Measurements from ENCODE around the gene BAHD1. TPM values are rescaled to one million over a fixed set of nuclear protein-coding genes. Genes with fewer than 3 reads are reported as not detected.

The BAHD1 gene
- polyA plus RNA-seq, 3 donors = 0.67 to 8.9 (median 0.79) TPM

DNA sequence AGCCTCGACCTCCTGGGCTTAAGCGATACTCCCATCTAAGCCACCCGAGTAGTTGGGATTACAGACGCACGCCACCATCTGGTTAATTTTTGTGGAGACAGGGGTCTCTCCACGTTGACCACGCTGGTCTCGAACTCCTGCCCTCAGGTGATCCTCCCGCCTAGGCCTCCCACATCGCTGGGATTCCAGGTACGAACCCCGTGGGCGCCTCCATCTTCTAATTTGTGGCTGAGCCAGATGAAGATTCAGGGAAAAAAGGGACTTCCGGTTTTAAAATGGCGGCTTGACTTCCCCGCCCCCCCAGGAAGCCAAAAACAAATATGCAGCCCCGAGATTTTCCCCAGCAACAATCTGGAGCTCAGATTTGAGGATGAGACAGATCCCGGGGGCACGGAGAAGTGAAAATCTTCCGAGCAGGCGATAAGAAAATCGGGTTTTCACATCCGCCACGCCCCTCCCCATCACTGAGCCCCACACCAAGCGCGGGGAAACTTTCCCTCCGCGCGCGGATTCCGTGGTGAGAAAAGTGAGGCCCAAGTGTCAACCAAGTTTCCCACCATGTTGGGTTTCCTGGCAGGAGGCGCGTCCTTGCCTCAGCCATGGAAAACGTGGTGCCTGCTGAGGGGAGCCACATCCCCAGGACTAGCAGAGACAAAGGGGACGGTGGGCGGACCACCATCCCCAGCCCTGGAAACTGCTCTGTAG is 45.5 kb downstream of the BAHD1 start:
- H3K36me3 ChIP-seq (replicated peaks in 1 of 2; ENCODE audit: control insufficient read depth in 1 of 2, insufficient read depth in 2 of 2, low read length in 2 of 2) = no peaks in the 10 kb centered on the region
- TF ChIP-seq, protein P1, sequence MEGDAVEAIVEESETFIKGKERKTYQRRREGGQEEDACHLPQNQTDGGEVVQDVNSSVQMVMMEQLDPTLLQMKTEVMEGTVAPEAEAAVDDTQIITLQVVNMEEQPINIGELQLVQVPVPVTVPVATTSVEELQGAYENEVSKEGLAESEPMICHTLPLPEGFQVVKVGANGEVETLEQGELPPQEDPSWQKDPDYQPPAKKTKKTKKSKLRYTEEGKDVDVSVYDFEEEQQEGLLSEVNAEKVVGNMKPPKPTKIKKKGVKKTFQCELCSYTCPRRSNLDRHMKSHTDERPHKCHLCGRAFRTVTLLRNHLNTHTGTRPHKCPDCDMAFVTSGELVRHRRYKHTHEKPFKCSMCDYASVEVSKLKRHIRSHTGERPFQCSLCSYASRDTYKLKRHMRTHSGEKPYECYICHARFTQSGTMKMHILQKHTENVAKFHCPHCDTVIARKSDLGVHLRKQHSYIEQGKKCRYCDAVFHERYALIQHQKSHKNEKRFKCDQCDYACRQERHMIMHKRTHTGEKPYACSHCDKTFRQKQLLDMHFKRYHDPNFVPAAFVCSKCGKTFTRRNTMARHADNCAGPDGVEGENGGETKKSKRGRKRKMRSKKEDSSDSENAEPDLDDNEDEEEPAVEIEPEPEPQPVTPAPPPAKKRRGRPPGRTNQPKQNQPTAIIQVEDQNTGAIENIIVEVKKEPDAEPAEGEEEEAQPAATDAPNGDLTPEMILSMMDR (IDR thresholded peaks at IDR 0.05) = no peak
- H3K9me3 ChIP-seq (replicated peaks in 1 of 2; ENCODE audit: control insufficient read depth in 1 of 2, insufficient read depth in 1 of 2, low read length in 2 of 2) = no peaks in the 10 kb centered on the region
- H3K27me3 ChIP-seq (ENCODE audit: control insufficient read depth in 2 of 2, insufficient read depth in 2 of 2, low read length in 2 of 2) = no peaks in the 10 kb centered on the region
- no peak overlapping the region for H3K9ac ChIP-seq (ENCODE audit: insufficient read depth, low read length, poor library complexity, severe bottlenecking)
- H3K79me2 ChIP-seq (ENCODE audit: insufficient read depth, low read length) = no peaks in the 10 kb centered on the region
- Mint-ChIP-seq H3K9me3 (peaks cover 0 to 9% (median 5%) of the 10 kb centered on the region in 7 donors), H3K4me1 (no peaks in the 10 kb centered on the region), H3K36me3 (no peaks in the 10 kb centered on the region), H3K27ac (peak overlapping the region in 3 of 7 donors; percentile 54 to 63 (median 61)), H3K4me3 (peak overlapping the region in 1 of 2 donors; percentile 65), H3K27me3 (ENCODE audit: low read depth in 3 of 3) (peaks cover 0 to 6% (median 1%) of the 10 kb centered on the region in 3 donors)
- intact Hi-C loops (cut with micrococcal nuclease) = no loop called here
- H3K4me1 ChIP-seq (ENCODE audit: control insufficient read depth in 1 of 2, insufficient read depth in 2 of 2, low read length in 2 of 2) = no peaks in the 10 kb centered on the region
- peak overlapping the region in 1 of 3 experiments; percentile 15 for H3K4me3 ChIP-seq (replicated peaks in 1 of 3; ENCODE audit: low read depth in 2 of 3, low read length in 3 of 3)
- H2AFZ ChIP-seq (ENCODE audit: insufficient read depth, low read depth, low read length, poor library complexity, severe bottlenecking) = no peak overlapping the region
- no peak overlapping the region for H3K27ac ChIP-seq (ENCODE audit: low read depth in 1 of 2, low read length in 2 of 2)
- H4K20me1 ChIP-seq (ENCODE audit: insufficient read depth, low read length) = no peaks in the 10 kb centered on the region
- H3K4me2 ChIP-seq (replicated peaks; ENCODE audit: extremely low read depth, low read length, poor library complexity, severe bottlenecking) = no peak overlapping the region
- 88% methylated on average over 29 of the region's 36 CpGs for WGBS (ENCODE audit: insufficient coverage)
- DNase-seq = no peak

DNA sequence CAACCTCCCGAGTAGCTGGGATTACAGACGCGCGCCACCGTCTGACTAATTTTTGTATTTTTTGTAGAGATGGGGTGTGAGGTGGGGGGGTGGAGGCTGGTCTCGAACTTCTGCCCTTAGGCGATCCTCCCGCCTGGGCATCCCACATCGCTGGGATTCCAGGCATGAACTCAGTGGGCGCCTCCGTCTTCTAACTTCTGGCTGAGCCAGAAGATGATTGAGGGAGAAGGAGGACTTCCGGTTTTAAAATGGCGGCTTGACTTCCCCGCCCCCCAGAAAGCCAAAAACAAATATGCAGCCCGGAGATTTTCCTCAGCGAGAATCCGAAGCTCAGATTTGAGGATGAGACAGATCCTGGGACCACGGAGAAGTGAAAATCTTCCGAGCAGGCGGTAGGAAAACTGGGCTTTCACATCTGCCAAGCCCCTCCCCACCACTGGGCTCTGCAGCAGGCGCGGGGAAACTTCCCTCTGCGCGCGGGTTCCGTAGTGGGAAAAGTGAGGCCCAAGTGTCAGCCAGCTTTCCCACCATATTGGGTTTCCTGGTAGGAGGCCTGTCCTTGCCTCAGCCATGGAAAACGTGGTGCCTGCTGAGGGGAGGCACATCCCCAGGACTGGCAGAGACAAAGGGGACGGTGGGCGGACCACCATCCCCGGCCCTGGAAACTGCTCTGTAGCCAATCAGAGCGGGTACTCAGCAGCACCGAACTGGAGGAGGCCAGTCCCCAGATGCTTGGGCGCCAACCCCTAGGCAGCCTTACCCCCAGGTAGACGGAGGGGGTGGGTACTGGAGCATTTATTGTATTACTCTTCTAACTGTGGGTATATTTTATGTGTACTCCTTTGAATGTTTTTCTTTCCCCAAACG is 47.3 kb downstream of the BAHD1 start:
- no peak overlapping the region for H3K4me3 Mint-ChIP-seq
- Histone ChIP-seq H3K4me3 (replicated peaks in 1 of 3; ENCODE audit: low read depth in 2 of 3, low read length in 3 of 3) (no peak overlapping the region), H3K4me2 (replicated peaks; ENCODE audit: extremely low read depth, low read length, poor library complexity, severe bottlenecking) (no peak overlapping the region), H3K9ac (ENCODE audit: insufficient read depth, low read length, poor library complexity, severe bottlenecking) (no peak overlapping the region), H3K36me3 (replicated peaks in 1 of 2; ENCODE audit: control insufficient read depth in 1 of 2, insufficient read depth in 2 of 2, low read length in 2 of 2) (no peaks in the 10 kb centered on the region), H3K27ac (ENCODE audit: low read depth in 1 of 2, low read length in 2 of 2) (no peak overlapping the region), H3K27me3 (ENCODE audit: control insufficient read depth in 2 of 2, insufficient read depth in 2 of 2, low read length in 2 of 2) (no peaks in the 10 kb centered on the region), H2AFZ (ENCODE audit: insufficient read depth, low read depth, low read length, poor library complexity, severe bottlenecking) (no peak overlapping the region), H3K9me3 (replicated peaks in 1 of 2; ENCODE audit: control insufficient read depth in 1 of 2, insufficient read depth in 1 of 2, low read length in 2 of 2) (no peaks in the 10 kb centered on the region), H3K79me2 (ENCODE audit: insufficient read depth, low read length) (no peaks in the 10 kb centered on the region), H3K4me1 (ENCODE audit: control insufficient read depth in 1 of 2, insufficient read depth in 2 of 2, low read length in 2 of 2) (peaks cover 0 to 3% of the 10 kb centered on the region in 2 donors), H4K20me1 (ENCODE audit: insufficient read depth, low read length) (no peaks in the 10 kb centered on the region)
- intact Hi-C loops (cut with micrococcal nuclease) = no loop called here
- WGBS (ENCODE audit: insufficient coverage) = 100% methylated on average over 8 of the region's 35 CpGs
- peak overlapping the region in 1 of 7 donors; percentile 45 for H3K27ac Mint-ChIP-seq
- peaks cover 0 to 6% (median 1%) of the 10 kb centered on the region in 3 donors for H3K27me3 Mint-ChIP-seq (ENCODE audit: low read depth in 3 of 3)
- TF ChIP-seq, protein P1 (IDR thresholded peaks at IDR 0.05) = no peak
- no peaks in the 10 kb centered on the region for H3K36me3 Mint-ChIP-seq
- peaks cover 0 to 9% (median 5%) of the 10 kb centered on the region in 7 donors for H3K9me3 Mint-ChIP-seq
- no peak for DNase-seq
- H3K4me1 Mint-ChIP-seq = peaks cover 4% of the 10 kb centered on the region

Measured in CD14-positive monocyte (primary cell).